Endothelial cell of umbilical vein (primary cell): ENCODE results near the gene CNTFR. TPM values are rescaled to one million over a fixed set of nuclear protein-coding genes. Genes with fewer than 3 reads are reported as not detected.

Experiments
- BruUV-seq: library from RNA; stranded (reverse); fragments of 400-500 nt; replicated peaks from 2 replicates; lab custom pipeline; 2021; lab: Mats Ljungman, UMichigan
- CTCF ChIA-PET: fragments of 300-600, 350-600 bp; sonication (Branson Sonifier 250); formaldehyde crosslinking; loops from one replicate; lab custom pipeline; 2021; ENCODE audit warnings: antibody characterized with exemption, inconsistent platforms; lab: Charles Lee
- POLR2A ChIA-PET: fragments of 300-600, 350-600 bp; sonication (Branson Sonifier 250); formaldehyde crosslinking; loops from one replicate; lab custom pipeline; 2021; ENCODE audit warnings: antibody characterized with exemption, inconsistent platforms; lab: Charles Lee
- DNase-seq: peaks from one replicate; pipeline ENCODE4 v3.0.0-alpha.2; 2011; ENCODE audit warnings: low read depth, low spot score
- FAIRE-seq: peaks from 2 replicates; lab custom pipeline; 2011; peaks lifted over from hg19 to GRCh38; lab: Jason Lieb, UNC
- H2AFZ ChIP-seq: 2 replicates; pipeline ENCODE4 v1.6.0; 2012; ENCODE audit warnings: low read depth, low read length, control low read depth, inconsistent platforms
- H3K27ac ChIP-seq: 2 replicates; pipeline ENCODE4 v1.5.1; 2011; ENCODE audit warnings: low read depth, mild to moderate bottlenecking, control low read depth, low read length, moderate library complexity; ENCODE audit not compliant: insufficient read depth
- H3K27me3 ChIP-seq, 2 experiments: 2 replicates each; pipeline versions ENCODE4 v1.6.0 to v1.6.1; 2011; ENCODE audit warnings: low read length in 2 of 2, mixed read lengths in 1 of 2; ENCODE audit not compliant: control insufficient read depth in 2 of 2, insufficient read depth in 2 of 2
- H3K36me3 ChIP-seq, 2 experiments: 2 replicates in 1 of 2; 3 replicates in 1 of 2; pipeline ENCODE4 v1.5.1; 2011; ENCODE audit warnings: low read length in 2 of 2, mild to moderate bottlenecking in 1 of 2, moderate library complexity in 1 of 2; ENCODE audit not compliant: control insufficient read depth in 2 of 2, insufficient read depth in 2 of 2; ENCODE audit errors: extremely low read depth in 1 of 2
- H3K4me1 ChIP-seq: 3 replicates; pipeline ENCODE4 v1.5.1; 2011; ENCODE audit warnings: mild to moderate bottlenecking, low read length; ENCODE audit not compliant: control insufficient read depth, insufficient read depth; ENCODE audit errors: extremely low read depth
- H3K4me2 ChIP-seq: 2 replicates; pipeline ENCODE4 v1.6.1; 2011; ENCODE audit warnings: low read length, control low read depth, mixed read lengths; ENCODE audit not compliant: insufficient read depth
- H3K4me3 ChIP-seq, 3 experiments: fragments of 200-600 bp in 1 of 3; sonication (generic), shearing (Covaris generic) in 1 of 3; replicated peaks in 1 of 3; 2 replicates each; pipeline ENCODE4 v1.5.1; 2011 to 2016; ENCODE audit warnings: control low read depth in 3 of 3, low read length in 3 of 3, mild to moderate bottlenecking in 2 of 3, inconsistent platforms in 1 of 3, low read depth in 1 of 3, moderate library complexity in 1 of 3; ENCODE audit not compliant: insufficient read depth in 1 of 3
- H3K79me2 ChIP-seq: 2 replicates; pipeline ENCODE4 v1.6.0; 2012; ENCODE audit warnings: low read length, inconsistent platforms; ENCODE audit not compliant: control insufficient read depth, insufficient read depth
- H3K9ac ChIP-seq: replicated peaks from 2 replicates; pipeline ENCODE3; 2011; ENCODE audit warnings: low read length, control low read depth; ENCODE audit not compliant: insufficient read depth; ENCODE audit errors: extremely low read depth
- H3K9me1 ChIP-seq: replicated peaks from 3 replicates; pipeline ENCODE4 v1.6.0; 2011; ENCODE audit warnings: mild to moderate bottlenecking, low read length; ENCODE audit not compliant: control insufficient read depth, insufficient read depth; ENCODE audit errors: extremely low read depth
- H3K9me3 ChIP-seq: replicated peaks from 2 replicates; pipeline ENCODE4 v1.5.1; 2012; ENCODE audit warnings: low read length, inconsistent platforms; ENCODE audit not compliant: control insufficient read depth, insufficient read depth
- H4K20me1 ChIP-seq: replicated peaks from 2 replicates; pipeline ENCODE3; 2011; ENCODE audit warnings: mild to moderate bottlenecking, low read length; ENCODE audit not compliant: control insufficient read depth, insufficient read depth; ENCODE audit errors: extremely low read depth
- FOS ChIP-seq: IDR thresholded peaks from 2 replicates; pipeline ENCODE4 v1.6.1; 2011; ENCODE audit warnings: mild to moderate bottlenecking, low read length, moderate library complexity, borderline replicate concordance; ENCODE audit not compliant: insufficient read depth
- dilution Hi-C: fragments of 300-500 bp; cut with MboI; formaldehyde crosslinking; loops from one replicate; pipeline ENCODE4 v1.15.0; 2019; ENCODE audit warnings: low sequenced_read_pairs; ENCODE audit not compliant: extremely low pct_ligation_motif_present
- intact Hi-C: fragments of 100-400 bp; cut with micrococcal nuclease; formaldehyde crosslinking; loops from one replicate; pipeline ENCODE4 v1.10.0; 2022
- polyA plus RNA-seq, 4 experiments: library from polyadenylated mRNA; depleted of rRNA in 3 of 4; stranded (reverse) in 3 of 4; unstranded in 1 of 4; fragments of >200 nt; gene quantifications; 2 replicates each; pipeline versions ENCODE4 v1.2.1 to v1.2.3, GENCODE V29; 2011 to 2012; ENCODE audit warnings: missing spikeins in 1 of 4
- total RNA-seq: library from RNA; stranded (reverse); gene quantifications from 2 replicates; pipeline ENCODE4 v1.2.3, GENCODE V29; 2021
- TF ChIP-seq, protein P1 (sequence below), 2 donors: IDR thresholded peaks; 1 replicate in 1 of 2; 2 replicates in 1 of 2; pipeline ENCODE4 v1.5.1; 2011; ENCODE audit warnings: low read length in 2 of 2, mild to moderate bottlenecking in 2 of 2, moderate library complexity in 2 of 2, control low read depth in 1 of 2, inconsistent platforms in 1 of 2, low read depth in 1 of 2; ENCODE audit not compliant: insufficient read depth in 1 of 2; ENCODE audit errors: extremely low read depth in 1 of 2
- TF ChIP-seq, protein P2 (sequence below): IDR thresholded peaks from 2 replicates; pipeline ENCODE4 v1.6.1; 2011; ENCODE audit not compliant: insufficient read depth, insufficient read length

CNTFR gene
- total and polyA plus RNA-seq, 2 donors (not counting 3 experiments of a cell fraction or from before 2014, with no cell fraction given): not detected

DNA sequence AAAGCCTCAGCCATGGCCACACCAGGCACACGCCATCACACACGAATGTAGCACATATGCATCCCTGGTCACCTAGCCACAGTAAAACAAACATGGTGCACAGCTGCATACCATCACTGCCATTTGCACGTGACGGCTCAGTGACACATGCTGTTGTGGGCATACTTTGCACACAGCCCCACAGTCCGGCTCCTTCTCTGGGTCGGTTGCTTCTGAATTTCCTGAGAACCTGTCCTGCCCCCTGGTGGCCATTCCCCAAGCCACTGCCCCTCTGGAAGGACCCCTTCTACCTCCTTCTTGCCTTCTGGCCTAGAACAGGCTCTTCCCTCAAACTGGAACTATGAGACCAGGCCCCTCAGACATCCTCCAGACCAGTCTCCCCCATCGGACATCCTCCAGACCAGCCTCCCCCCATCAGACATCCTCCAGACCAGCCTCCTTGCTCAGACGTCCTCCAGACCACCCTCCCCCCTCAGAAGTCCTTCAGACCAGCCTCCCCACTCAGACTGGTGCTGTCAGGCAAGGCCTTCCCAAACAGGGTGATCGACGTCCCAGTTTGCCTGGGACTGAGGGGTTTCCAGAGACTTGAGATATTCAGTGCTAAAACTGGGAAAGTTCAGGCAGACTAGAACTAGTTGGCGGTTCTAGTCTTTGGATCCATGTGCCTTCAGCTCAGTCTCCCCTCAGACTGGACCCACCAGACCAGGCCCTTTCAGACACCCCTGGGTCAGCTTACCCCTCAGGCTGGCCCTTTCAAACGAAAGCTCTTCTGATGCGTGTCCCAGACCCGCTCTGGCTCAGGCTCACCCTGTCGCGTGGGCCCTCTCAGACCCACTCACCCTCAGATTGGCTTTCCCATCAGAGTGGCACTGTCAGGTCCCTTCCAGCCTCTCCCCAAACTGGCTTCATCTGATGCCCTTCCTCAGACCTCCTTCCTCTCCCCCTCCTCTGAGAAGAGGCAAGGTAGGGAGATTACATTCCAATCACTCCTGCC lies 42.4 kb downstream of the CNTFR start:
- Histone ChIP-seq H3K4me1 (no peaks in the 10 kb centered on the region), H3K4me2 (no peak overlapping the region), H3K36me3 (no peaks in the 10 kb centered on the region), H3K79me2 (no peaks in the 10 kb centered on the region), H3K27ac (no peak overlapping the region), H3K4me3 (no peak overlapping the region), H3K9me3 (no peaks in the 10 kb centered on the region), H4K20me1 (no peaks in the 10 kb centered on the region), H3K9ac (no peak overlapping the region), H3K27me3 (peaks cover 5 to 7% of the 10 kb centered on the region in 2 experiments), H3K9me1 (no peaks in the 10 kb centered on the region), H2AFZ (no peak overlapping the region)
- POLR2A ChIA-PET: no interaction called here
- DNase-seq: peak; percentile 66
- dilution Hi-C loops: no loop called here
- FAIRE-seq: peak; percentile 82
- CTCF ChIA-PET: interaction anchor here (0.7 to 11.1 kb wide), 50 partner anchors 8 to 214 kb away, joined by 3 to 326 read pairs (median 6); partner anchors contain the start of gene ENHO
- intact Hi-C loops: loop anchor here (1.0 to 2.0 kb wide), 5 partner anchors 46 to 214 kb away; no protein-coding TSS in a partner anchor
- BruUV-seq: no TSS peak
- TF ChIP-seq FOS: no peak
- TF ChIP-seq, protein P1, sequence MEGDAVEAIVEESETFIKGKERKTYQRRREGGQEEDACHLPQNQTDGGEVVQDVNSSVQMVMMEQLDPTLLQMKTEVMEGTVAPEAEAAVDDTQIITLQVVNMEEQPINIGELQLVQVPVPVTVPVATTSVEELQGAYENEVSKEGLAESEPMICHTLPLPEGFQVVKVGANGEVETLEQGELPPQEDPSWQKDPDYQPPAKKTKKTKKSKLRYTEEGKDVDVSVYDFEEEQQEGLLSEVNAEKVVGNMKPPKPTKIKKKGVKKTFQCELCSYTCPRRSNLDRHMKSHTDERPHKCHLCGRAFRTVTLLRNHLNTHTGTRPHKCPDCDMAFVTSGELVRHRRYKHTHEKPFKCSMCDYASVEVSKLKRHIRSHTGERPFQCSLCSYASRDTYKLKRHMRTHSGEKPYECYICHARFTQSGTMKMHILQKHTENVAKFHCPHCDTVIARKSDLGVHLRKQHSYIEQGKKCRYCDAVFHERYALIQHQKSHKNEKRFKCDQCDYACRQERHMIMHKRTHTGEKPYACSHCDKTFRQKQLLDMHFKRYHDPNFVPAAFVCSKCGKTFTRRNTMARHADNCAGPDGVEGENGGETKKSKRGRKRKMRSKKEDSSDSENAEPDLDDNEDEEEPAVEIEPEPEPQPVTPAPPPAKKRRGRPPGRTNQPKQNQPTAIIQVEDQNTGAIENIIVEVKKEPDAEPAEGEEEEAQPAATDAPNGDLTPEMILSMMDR (IDR thresholded peaks at IDR 0.05; ENCODE audit: extremely low read depth in 1 of 2, insufficient read depth in 1 of 2, low read depth in 1 of 2, low read length in 2 of 2): peak; percentile 73 to 85
- TF ChIP-seq, protein P2, sequence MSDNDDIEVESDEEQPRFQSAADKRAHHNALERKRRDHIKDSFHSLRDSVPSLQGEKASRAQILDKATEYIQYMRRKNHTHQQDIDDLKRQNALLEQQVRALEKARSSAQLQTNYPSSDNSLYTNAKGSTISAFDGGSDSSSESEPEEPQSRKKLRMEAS: peak; percentile 32
